Neural progenitor cell (in vitro differentiated cells): ENCODE results near the gene REEP1. TPM values are rescaled to one million over a fixed set of nuclear protein-coding genes. Genes with fewer than 3 reads are reported as not detected.
"Not testable (repeated sequence)": the region's sequence is repeated elsewhere in the genome, so short reads cannot be mapped to it uniquely, and the experiment has no call there.

Experiments used
- DNase-seq: peaks from one replicate; pipeline ENCODE4 v3.0.0-alpha.2; 2016; ENCODE audit warnings: low spot score
- H2AFZ ChIP-seq: fragments of 200-600 bp; sonication (generic); replicated peaks from 2 replicates; pipeline ENCODE4 v1.6.1; 2016; ENCODE audit warnings: antibody characterized with exemption
- H3F3A ChIP-seq: fragments of 200-600 bp; sonication (generic); 2 replicates; pipeline ENCODE4 v1.6.1; 2016; ENCODE audit warnings: antibody characterized with exemption, low read depth
- H3K27ac ChIP-seq: fragments of 200-600 bp; sonication (generic); 2 replicates; pipeline ENCODE4 v1.5.1; 2016; ENCODE audit warnings: mild to moderate bottlenecking
- H3K27me3 ChIP-seq: fragments of 200-600 bp; sonication (generic); 2 replicates; pipeline ENCODE4 v1.6.1; 2016; ENCODE audit warnings: mild to moderate bottlenecking, moderate library complexity
- H3K36me3 ChIP-seq: fragments of 200-600 bp; sonication (generic); 2 replicates; pipeline ENCODE4 v1.5.1; 2016
- H3K4me1 ChIP-seq: fragments of 200-600 bp; sonication (generic); 2 replicates; pipeline ENCODE4 v1.6.1; 2016; ENCODE audit warnings: mixed run types
- H3K4me2 ChIP-seq: fragments of 200-600 bp; sonication (generic); 2 replicates; pipeline ENCODE4 v1.6.1; 2016
- H3K4me3 ChIP-seq: fragments of 200-600 bp; sonication (generic); 2 replicates; pipeline ENCODE4 v1.5.1; 2016
- H3K79me2 ChIP-seq: fragments of 200-600 bp; sonication (generic); 2 replicates; pipeline ENCODE4 v1.6.1; 2016; ENCODE audit warnings: low read depth
- H3K9ac ChIP-seq: fragments of 200-600 bp; sonication (generic); 2 replicates; pipeline ENCODE4 v1.6.1; 2016
- H3K9me3 ChIP-seq: fragments of 200-600 bp; sonication (generic); 2 replicates; pipeline ENCODE4 v1.5.1; 2016; ENCODE audit warnings: low read depth
- H4K20me1 ChIP-seq: fragments of 200-600 bp; sonication (generic); 2 replicates; pipeline ENCODE4 v1.6.1; 2016; ENCODE audit warnings: low read depth
- H3K27ac Mint-ChIP-seq: 3 replicates; pipeline ENCODE4 v1.8.0; 2021; ENCODE audit warnings: mixed read lengths
- H3K27me3 Mint-ChIP-seq: 2 replicates; pipeline ENCODE4 v1.8.0; 2022; ENCODE audit warnings: low read depth, mild to moderate bottlenecking, inconsistent platforms, moderate library complexity, mixed read lengths; ENCODE audit not compliant: insufficient read depth
- H3K36me3 Mint-ChIP-seq: 3 replicates; pipeline ENCODE4 v1.8.0; 2021; ENCODE audit warnings: mixed read lengths
- H3K4me1 Mint-ChIP-seq: 3 replicates; pipeline ENCODE4 v1.8.0; 2021; ENCODE audit warnings: mixed read lengths
- H3K4me3 Mint-ChIP-seq: 3 replicates; pipeline ENCODE4 v1.8.0; 2021; ENCODE audit warnings: mild to moderate bottlenecking, moderate library complexity, mixed read lengths
- H3K9me3 Mint-ChIP-seq: 3 replicates; pipeline ENCODE4 v1.8.0; 2020; ENCODE audit warnings: mixed read lengths
- EZH2 ChIP-seq: fragments of 200-600 bp; sonication (generic); IDR thresholded peaks from 2 replicates; pipeline ENCODE4 v1.6.1; 2017; ENCODE audit warnings: antibody characterized with exemption, mild to moderate bottlenecking, moderate library complexity
- EZH2phosphoT487 ChIP-seq: fragments of 200-600 bp; sonication (generic); IDR thresholded peaks from 2 replicates; pipeline ENCODE4 v1.6.1; 2017; ENCODE audit warnings: antibody characterized with exemption
- total RNA-seq: library from RNA; depleted of rRNA; stranded (reverse); fragments of >200 nt; gene quantifications from 2 replicates; pipeline ENCODE4 v1.2.3, GENCODE V29; 2015; ENCODE audit warnings: low replicate concordance
- TF ChIP-seq, protein P1 (sequence below): fragments of 200-600 bp; sonication (generic); IDR thresholded peaks from 2 replicates; pipeline ENCODE4 v1.5.1; 2017; ENCODE audit warnings: antibody characterized with exemption, mild to moderate bottlenecking

Gene REEP1
- total RNA-seq, 1 donor from 2014 or later = 0.88 TPM

DNA sequence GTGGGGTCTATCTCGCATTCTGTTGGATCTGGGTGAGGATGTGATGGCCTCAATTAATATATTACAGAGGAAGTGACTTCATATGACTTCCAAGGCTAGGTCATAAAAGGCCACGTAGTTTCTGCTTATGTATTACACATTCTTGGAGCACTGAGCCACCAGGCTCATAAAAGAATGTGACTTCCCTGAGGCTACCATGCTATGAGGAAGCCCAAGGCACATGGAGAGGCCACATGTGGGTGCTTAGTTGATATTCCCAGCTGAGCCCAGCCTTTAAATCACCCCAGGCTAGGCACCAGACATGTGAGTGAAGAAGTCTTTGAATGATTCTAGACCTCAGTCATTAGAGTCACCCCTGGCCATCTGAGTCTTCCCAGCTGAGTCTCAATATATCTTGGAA is 13.3 kb upstream of the REEP1 start:
- Mint-ChIP-seq H3K4me3 (no peak overlapping the region), H3K4me1 (peaks cover 5% of the 10 kb centered on the region), H3K9me3 (no peaks in the 10 kb centered on the region), H3K36me3 (no peaks in the 10 kb centered on the region), H3K27me3 (no peaks in the 10 kb centered on the region), H3K27ac (no peak overlapping the region)
- no peaks in the 10 kb centered on the region for H3F3A ChIP-seq
- H4K20me1 ChIP-seq = no peaks in the 10 kb centered on the region
- no peak for TF ChIP-seq EZH2phosphoT487
- TF ChIP-seq, protein P1, sequence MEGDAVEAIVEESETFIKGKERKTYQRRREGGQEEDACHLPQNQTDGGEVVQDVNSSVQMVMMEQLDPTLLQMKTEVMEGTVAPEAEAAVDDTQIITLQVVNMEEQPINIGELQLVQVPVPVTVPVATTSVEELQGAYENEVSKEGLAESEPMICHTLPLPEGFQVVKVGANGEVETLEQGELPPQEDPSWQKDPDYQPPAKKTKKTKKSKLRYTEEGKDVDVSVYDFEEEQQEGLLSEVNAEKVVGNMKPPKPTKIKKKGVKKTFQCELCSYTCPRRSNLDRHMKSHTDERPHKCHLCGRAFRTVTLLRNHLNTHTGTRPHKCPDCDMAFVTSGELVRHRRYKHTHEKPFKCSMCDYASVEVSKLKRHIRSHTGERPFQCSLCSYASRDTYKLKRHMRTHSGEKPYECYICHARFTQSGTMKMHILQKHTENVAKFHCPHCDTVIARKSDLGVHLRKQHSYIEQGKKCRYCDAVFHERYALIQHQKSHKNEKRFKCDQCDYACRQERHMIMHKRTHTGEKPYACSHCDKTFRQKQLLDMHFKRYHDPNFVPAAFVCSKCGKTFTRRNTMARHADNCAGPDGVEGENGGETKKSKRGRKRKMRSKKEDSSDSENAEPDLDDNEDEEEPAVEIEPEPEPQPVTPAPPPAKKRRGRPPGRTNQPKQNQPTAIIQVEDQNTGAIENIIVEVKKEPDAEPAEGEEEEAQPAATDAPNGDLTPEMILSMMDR = no peak
- no peak for TF ChIP-seq EZH2
- no peak overlapping the region for H2AFZ ChIP-seq
- no peaks in the 10 kb centered on the region for H3K4me1 ChIP-seq
- H3K9ac ChIP-seq = no peak overlapping the region
- no peak overlapping the region for H3K4me2 ChIP-seq
- no peaks in the 10 kb centered on the region for H3K27me3 ChIP-seq
- no peaks in the 10 kb centered on the region for H3K36me3 ChIP-seq
- no peak for DNase-seq
- H3K27ac ChIP-seq = no peak overlapping the region
- H3K79me2 ChIP-seq = no peaks in the 10 kb centered on the region
- H3K4me3 ChIP-seq = no peak overlapping the region
- H3K9me3 ChIP-seq = no peaks in the 10 kb centered on the region

DNA sequence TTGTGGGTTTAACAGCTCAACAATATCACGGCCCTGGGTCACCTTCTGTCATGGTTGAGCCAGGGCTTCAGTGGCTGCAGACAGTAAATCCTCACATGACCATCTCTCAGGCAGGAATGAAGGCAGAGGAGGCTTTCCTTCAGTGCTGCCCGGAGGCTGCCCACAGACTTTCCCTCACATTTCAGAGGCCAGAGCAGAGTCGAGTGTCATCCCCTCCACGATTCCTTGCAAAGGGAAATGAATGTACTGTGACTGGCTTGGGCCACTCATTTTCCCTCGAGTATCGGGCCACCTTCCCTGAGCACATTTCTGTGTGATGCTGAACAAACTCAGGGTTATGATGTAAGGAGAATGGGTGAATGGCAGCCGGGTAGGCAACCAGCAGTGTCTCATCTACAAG is 10.0 kb upstream of the REEP1 start:
- H3K9me3 ChIP-seq = no peaks in the 10 kb centered on the region
- Mint-ChIP-seq H3K9me3 (peaks cover 2% of the 10 kb centered on the region), H3K27me3 (peaks cover 2% of the 10 kb centered on the region), H3K27ac (no peak overlapping the region), H3K36me3 (no peaks in the 10 kb centered on the region), H3K4me1 (peaks cover 8% of the 10 kb centered on the region), H3K4me3 (no peak overlapping the region)
- peaks cover 3% of the 10 kb centered on the region for H3K27me3 ChIP-seq
- no peaks in the 10 kb centered on the region for H3K36me3 ChIP-seq
- no peaks in the 10 kb centered on the region for H3F3A ChIP-seq
- H3K9ac ChIP-seq = no peak overlapping the region
- no peaks in the 10 kb centered on the region for H4K20me1 ChIP-seq
- no peaks in the 10 kb centered on the region for H3K79me2 ChIP-seq
- H3K4me2 ChIP-seq = no peak overlapping the region
- no peaks in the 10 kb centered on the region for H3K4me1 ChIP-seq
- no peak for TF ChIP-seq EZH2phosphoT487
- TF ChIP-seq EZH2 = no peak
- TF ChIP-seq, protein P1 = no peak
- H2AFZ ChIP-seq = no peak overlapping the region
- no peak overlapping the region for H3K4me3 ChIP-seq
- DNase-seq = no peak
- no peak overlapping the region for H3K27ac ChIP-seq

DNA sequence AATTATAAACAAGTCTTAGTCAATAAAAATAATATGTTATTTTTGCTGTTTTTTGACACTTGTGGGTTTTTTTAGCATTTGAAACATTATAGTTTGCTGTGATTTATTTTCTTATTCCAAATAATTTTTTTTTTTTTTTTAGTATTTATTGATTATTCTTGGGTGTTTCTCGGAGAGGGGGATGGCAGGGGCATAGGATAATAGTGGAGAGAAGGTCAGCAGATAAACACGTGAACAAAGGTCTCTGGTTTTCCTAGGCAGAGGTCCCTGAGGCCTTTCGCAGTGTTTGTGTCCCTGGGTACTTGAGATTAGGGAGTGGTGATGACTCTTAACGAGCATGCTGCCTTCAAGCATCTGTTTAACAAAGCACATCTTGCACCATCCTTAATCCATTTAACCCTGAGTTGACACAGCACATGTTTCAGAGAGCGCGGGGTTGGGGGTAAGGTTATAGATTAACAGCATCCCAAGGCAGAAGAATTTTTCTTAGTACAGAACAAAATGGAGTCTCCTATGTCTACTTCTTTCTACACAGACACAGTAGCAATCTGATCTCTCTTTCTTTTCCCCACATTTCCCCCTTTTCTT is 8.5 kb upstream of the REEP1 start:
- H3K4me2 ChIP-seq, H3K9me3 ChIP-seq, H3K27me3 Mint-ChIP-seq, H3K4me3 ChIP-seq, H3K79me2 ChIP-seq, H3K27ac ChIP-seq, DNase-seq, H3K36me3 Mint-ChIP-seq, H4K20me1 ChIP-seq, H3K4me1 Mint-ChIP-seq, H3K4me3 Mint-ChIP-seq, H3K4me1 ChIP-seq, H3K36me3 ChIP-seq, H3K9ac ChIP-seq, H2AFZ ChIP-seq, H3F3A ChIP-seq: not testable (repeated sequence)
- Mint-ChIP-seq H3K9me3 (peaks cover 16% of the 10 kb centered on the region), H3K27ac (peak overlapping the region; percentile 42)
- H3K27me3 ChIP-seq = peaks cover 18% of the 10 kb centered on the region

DNA sequence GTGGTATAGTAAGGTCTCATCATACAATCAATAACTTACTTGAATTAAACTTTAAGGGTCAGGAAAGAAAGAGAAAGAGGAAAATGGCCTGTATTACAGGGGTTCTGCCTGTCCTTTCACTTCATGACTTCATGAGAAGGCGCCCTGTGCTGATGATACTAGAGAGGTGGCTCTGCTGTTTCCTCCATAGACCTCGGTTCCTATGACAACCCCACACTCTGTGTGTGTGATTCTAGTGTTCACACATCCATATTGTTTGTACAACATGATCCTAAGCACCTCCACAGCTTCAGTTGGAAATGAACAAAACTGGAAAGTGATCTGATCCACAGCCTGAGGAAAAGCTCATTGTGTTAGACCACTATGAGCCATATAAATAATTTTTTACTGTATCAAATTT is 7.0 kb upstream of the REEP1 start:
- Histone ChIP-seq H3K9ac (no peak overlapping the region), H3K27me3 (peaks cover 33% of the 10 kb centered on the region), H3K4me1 (no peaks in the 10 kb centered on the region), H3F3A (no peaks in the 10 kb centered on the region), H3K79me2 (no peaks in the 10 kb centered on the region), H3K4me2 (no peak overlapping the region), H2AFZ (no peak overlapping the region), H4K20me1 (no peaks in the 10 kb centered on the region), H3K36me3 (no peaks in the 10 kb centered on the region), H3K4me3 (no peak overlapping the region), H3K27ac (no peak overlapping the region), H3K9me3 (no peaks in the 10 kb centered on the region)
- peaks cover 10% of the 10 kb centered on the region for H3K27me3 Mint-ChIP-seq
- no peak for DNase-seq
- no peak overlapping the region for H3K4me3 Mint-ChIP-seq
- peaks cover 19% of the 10 kb centered on the region for H3K9me3 Mint-ChIP-seq
- H3K27ac Mint-ChIP-seq = no peak overlapping the region
- no peaks in the 10 kb centered on the region for H3K36me3 Mint-ChIP-seq
- TF ChIP-seq EZH2 (no peak), EZH2phosphoT487 (no peak)
- TF ChIP-seq, protein P1 = no peak
- peaks cover 8% of the 10 kb centered on the region for H3K4me1 Mint-ChIP-seq
